GM12801 (cell line): ENCODE results near the gene RERE.

Experiments
- CTCF ChIP-seq: IDR thresholded peaks from one replicate; pipeline ENCODE4 v1.5.1; 2011; ENCODE audit warnings: control low read depth; ENCODE audit not compliant: insufficient read length; ENCODE audit errors: extremely low read depth

RERE gene

GRCh38 chr1:8586438-8586837 is 231.0 kb downstream of the RERE start:
- no peak for TF ChIP-seq CTCF

DNA sequence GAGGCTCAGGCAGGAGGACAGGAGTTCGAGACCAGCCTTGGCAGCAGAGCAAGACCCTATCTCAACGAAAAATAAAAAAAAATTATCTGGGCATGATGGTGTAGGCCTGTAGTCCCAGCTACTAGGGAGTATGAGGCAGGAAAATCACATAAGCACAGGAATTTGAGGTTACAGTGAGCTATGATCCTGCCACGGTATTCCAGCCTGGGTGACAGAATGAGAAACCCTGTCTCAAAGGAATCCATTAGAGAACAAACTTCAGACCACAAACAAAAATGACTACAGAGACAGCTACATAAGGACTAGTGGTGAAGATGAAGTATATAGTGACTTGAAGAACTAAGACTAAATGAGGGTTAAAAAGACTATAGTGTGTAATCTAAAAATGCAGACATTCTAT is 233.1 kb downstream of the RERE start:
- no peak for TF ChIP-seq CTCF

DNA sequence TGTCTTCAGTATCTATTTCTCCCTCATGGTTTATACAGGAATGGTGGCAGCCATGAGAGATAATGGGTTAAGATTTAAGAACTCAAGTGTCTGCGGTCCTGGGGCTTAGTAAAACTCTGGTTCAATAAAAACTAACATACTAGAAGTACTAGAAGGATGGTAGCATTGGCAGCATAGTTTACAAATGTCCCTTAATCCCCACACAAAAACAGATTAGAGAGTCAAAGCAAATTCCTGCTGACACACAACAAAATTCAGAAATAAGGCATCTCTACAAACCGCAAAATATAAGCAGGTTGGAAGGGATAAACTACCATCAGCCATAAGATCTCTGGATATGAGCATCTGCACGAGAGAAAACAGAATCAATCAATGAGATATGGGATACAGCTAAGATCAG is 234.4 kb downstream of the RERE start:
- no peak for TF ChIP-seq CTCF

GRCh38 chr1:8580566-8580965 is 236.9 kb downstream of the RERE start:
- no peak for TF ChIP-seq CTCF

- no peak for TF ChIP-seq CTCF
Observed at GRCh38 chr1:8578936-8579335, 238.5 kb downstream of the RERE start.

- TF ChIP-seq CTCF = no peak
Observed at GRCh38 chr1:8578132-8578877, 239.1 kb downstream of the RERE start.

GRCh38 chr1:8574985-8575384 is 242.5 kb downstream of the RERE start:
- TF ChIP-seq CTCF = no peak
